Ureter (tissue), 1 donor: ENCODE measurements around the gene PRKCA. TPM values are rescaled to one million over a fixed set of nuclear protein-coding genes. Genes with fewer than 3 reads are reported as not detected.
A peak's percentile ranks its signal among the peaks of the same experiment; 100 is the strongest.
"Not testable (repeated sequence)": the region's sequence is repeated elsewhere in the genome, so short reads cannot be mapped to it uniquely, and the experiment has no call there.

ENCODE experiments used
- DNase-seq: peaks from one replicate; pipeline ENCODE4 v3.0.0-alpha.2; 2020; ENCODE audit warnings: low spot score
- total RNA-seq: library from RNA; stranded (reverse); gene quantifications from one replicate; pipeline ENCODE4 v1.2.4, GENCODE V29; 2023
- donor health status: DM: yes; HTN: yes; CAD: no.

PRKCA gene
- total RNA-seq, 1 donor from 2014 or later = 58.1 TPM

DNA sequence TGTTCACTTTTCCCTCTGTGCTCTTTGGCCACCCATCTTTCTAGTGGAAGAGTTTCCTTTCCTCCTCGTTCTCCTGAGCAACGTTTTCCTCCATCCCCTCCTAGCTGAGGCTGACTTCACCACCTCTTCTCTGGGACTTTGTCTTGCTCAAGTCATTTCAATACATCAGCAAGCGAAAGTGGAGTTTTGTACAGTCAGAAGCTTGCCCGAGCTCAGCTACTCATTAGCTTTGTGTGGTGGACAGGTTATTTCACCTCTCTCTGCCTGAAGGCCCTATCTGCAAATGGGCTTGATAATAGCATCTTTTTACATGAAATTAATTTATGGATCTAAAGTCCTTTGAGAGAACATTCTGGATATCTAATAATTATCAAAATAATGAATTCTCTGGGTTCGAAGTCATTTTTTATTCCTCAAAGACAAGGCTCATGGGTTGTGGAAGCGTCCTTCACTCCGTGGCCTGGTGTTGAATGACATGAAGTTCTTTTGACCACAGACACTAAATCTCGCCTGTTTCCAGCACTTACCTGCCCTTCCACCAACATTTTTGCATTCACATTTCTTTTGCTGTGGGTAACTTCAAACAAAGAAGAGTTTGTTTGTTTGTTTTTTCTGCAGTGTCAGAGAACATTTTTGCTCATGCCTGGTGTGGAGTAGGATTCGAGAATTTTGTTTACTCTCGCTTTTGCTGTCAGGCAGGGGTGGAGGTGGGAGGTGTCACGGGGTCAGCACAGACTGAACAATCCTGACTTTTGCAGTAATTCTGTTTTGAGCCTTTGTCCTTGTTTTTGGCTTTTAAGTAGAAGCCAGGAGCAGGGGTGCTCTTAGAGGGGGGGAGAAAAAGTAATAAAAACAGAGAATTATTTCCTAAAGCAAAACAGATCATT lies 377.5 kb downstream of the PRKCA start:
- no peak for DNase-seq

DNA sequence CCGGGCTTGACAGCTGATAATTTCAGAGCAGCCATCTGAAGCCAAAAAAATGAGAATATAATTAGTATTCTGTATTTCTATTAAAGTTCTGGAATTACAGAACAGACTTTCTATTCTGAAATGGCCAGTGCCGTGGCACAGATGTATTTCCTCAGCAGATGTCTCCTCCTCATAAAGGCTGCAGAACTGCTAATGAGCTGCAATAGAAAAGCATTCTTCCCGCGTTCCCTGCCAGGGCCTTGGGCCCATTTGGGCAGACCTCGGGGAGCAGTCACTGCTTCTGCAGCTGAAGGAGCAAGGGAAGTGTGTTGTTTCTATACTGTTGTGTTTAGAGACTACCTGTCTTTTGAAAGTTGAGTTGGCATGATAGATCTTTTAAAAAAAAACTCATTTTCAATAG lies 379.9 kb downstream of the PRKCA start:
- no peak for DNase-seq

DNA sequence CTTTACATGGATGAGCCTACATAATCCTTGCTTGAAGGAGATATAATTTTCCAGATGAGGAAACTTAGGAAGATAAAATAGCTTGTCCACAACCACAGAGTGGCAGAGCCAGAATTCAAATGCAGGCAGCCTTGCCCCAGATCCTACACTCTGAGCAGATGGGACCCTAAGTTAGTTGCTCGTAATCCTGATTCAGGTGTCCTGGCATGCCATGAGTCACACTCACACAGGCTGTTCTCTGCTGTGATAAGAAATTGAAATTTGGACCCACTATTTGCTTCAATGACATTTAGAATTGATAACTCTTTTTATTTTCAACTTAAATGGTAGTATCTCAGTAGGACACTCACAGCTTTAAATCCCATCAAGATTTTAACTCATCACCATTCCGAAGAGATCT lies 381.8 kb downstream of the PRKCA start:
- no peak for DNase-seq

DNA sequence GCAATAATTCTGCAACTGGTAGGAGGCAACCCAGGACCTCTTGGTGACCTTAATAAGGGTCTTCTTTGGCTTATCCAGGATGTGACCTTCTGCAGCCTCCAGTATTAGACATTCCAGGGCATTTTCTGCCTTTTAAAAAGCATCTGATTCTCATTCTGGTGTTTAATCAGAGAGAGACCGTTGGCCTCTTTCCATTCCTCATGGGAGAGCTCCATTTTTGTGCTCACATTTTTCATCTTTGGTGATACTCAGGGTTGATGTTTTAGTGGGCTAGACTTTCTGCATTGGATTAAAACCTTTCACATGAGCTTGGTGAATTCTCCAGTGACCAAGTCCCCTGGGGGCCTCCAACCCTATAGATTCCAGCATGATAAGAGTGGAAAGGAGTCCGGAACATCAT lies 382.3 kb downstream of the PRKCA start:
- DNase-seq = no peak

DNA sequence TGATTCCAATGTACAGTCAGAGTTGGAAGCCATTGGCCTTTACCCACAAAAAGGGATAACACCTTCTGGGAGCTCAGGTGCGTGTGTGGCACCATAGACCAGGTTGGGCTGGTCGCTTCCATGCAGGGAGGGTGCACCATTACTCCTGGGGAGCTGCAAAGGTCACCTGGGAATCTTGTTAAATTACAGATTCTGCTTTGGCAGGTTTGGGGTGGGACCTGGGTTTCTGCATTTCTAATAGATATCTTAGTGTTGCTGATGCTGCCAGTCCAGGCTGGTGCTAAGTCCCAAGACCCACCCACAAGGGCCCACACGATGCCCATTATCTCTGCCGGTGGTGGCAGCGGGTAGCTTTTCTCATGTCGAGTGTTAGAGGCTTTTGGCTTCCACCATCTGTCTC lies 384.2 kb downstream of the PRKCA start:
- no peak for DNase-seq

DNA sequence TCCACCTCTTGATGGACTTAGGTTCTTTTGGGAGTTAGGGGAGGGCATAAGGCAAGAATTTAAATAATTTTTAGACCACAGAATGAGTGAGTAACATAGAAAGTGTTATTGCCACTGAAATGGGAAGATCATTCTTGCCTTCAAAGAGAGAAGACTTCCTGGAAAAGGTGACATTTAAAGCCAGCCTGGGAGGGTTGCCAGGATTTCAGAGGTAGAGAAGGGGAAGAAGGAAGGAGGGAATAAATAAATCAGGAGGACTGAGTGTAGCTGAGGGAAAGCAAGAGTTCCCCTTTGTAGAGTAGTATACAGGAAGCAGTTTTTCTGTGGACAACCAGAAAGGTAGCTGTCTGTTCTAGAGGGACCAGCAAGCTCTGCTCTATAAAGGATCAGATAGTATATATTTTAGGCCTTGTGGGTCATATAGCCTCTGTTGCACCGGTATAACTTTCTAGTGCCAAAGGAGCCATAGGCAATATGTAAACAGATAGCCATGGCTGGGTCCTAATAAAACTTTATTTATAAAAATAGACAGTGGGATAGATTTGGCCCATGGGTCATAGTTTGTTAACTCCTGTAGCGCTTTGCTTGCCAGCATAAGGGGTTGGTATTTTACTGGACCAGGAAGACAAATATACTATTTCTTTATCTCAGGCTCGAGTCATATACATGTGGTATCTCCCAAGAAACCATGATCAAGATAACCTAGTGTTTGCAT lies 385.3 kb downstream of the PRKCA start:
- no peak for DNase-seq

DNA sequence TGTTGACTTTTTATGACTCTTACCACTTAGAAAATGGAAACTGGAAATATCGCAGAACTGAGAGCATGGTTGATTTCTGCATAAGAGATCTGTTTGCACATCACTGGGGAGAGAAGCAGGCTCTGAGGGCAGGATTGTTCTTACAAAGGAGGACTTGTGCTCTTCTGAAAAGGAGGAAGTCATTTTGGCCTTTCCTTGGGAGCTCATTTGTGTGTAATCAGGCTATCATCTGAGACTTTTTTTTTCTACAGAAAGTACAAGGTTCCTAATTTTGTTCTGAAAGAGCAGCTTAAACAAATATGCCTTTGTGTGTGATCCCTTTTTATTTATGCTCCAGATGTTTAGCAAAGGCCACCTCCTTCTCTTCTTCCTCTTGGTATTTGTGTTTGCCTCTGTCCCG lies 386.8 kb downstream of the PRKCA start:
- DNase-seq = no peak

DNA sequence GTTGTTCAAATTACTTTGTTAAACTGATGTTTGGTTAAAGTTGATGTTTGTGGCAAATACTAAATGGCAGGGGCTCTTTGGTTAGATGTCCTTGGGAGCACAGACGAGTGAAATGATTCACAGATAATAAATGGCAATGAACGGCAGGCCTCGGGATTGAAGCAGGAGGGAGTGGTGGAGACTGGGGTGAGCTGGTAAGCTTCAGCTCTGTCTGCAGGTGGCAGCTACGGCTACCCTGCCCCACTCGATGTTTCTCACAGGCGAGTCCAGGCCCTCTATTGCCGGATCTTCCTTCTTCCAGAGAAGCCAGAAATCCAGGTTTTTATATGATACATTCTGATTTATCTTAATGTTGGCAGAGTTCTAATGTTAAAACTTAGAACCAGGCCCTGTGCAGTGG lies 387.8 kb downstream of the PRKCA start:
- DNase-seq = no peak

DNA sequence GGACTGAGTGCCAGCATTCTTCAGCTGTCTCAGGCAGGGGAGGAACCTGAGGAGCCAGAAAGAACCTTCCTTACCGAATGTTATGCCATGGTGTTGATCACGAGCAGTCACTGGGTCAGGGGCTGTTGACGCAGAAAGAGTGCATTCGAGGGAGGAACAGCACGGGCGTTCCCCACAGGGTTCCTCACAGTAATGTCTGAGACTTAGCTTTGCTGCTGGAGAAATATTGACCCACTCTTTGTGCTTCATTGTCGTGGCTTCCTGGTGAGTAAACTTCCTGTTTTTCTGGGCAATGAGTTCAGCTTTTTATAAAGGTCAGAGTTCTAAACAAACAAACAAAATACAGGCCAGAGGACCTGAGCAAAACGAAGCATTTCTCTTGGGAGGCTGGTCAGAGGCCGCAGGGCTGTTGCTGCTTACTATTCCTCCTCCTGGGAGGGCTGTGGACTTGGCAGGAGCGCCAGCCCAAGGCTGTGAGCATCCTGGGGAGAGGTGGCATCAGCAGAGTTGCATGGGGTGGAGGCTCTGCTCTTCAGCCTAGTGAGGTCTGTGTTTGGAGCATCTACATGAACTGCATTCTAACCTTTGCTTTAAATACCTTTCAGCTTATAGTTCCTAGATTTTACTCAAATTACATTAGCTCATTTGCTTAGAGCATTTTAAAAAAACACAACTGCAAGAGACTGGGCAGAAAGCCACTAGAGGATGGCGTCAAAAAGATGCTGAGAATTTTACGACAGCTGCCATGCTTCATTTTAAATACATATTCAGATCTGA lies 389.4 kb downstream of the PRKCA start:
- no peak for DNase-seq

DNA sequence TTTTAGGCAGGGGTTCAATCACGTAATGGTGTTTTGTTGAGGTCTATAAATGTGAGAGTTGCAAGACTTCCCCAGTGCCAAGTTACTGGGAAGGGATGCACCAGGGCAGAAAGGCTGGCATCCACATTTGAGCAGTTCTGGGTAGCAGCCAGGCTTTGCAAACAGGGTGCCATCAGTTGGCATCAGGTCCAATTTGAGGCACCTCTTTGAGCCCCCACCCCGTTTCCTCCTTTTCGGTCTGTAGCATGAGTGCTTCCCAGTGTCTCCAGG lies 389.9 kb downstream of the PRKCA start:
- no peak for DNase-seq

DNA sequence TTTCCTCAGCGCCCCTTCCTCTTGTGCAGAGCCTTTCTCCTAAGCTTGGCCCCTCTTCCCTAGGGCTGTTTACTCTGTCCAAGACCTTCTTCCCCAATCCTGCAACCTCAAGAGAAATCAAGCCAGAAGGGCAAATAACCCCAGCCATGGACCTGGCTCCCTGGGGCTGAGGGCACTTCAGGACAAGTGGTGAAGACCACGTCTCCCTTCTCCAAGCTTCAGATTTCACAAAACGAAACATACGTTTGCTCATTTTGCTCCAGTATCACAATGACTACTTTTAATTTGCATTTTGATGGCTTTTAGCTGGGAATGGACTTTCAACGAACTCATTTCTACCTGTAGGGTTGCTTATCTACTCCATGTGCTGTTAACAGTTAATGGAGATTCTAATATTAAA lies 392.7 kb downstream of the PRKCA start:
- no peak for DNase-seq

DNA sequence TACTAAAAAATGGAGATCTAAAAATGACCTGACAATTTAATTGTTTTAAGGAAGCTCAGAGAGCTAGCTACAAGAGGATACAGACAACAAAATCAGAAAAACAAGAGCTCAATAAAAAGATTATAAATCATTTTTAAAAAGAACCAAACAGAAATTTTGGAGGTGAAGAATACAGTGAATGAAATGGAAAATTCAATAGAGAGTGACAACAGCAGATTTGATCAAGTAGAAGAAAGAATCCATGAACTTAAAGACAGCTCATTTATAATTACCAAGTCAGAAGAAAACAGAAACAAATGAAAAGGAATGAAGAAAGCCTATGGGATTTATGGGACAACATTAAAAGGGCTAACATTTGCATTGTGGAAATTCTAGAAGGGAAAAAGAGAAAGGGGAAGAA lies 395.9 kb downstream of the PRKCA start:
- DNase-seq = no peak

DNA sequence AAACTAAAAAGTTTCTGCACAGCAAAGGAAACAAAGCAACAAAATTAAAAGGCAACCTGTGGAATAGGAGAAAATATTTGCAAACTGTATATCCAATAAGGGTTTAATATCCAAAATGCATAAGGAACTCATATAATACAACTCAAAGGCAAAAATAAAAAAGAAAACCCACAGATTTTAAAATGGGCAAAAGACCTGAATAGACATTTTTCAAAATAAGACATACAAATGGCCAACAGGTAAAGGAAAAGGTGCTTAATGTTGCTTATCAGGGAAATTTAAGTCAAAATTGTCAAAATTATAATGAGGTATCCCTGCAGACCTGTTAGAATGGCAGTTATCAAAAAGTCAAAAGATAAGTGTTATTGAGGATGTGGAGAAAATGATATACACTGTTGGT lies 399.0 kb downstream of the PRKCA start:
- no peak for DNase-seq

DNA sequence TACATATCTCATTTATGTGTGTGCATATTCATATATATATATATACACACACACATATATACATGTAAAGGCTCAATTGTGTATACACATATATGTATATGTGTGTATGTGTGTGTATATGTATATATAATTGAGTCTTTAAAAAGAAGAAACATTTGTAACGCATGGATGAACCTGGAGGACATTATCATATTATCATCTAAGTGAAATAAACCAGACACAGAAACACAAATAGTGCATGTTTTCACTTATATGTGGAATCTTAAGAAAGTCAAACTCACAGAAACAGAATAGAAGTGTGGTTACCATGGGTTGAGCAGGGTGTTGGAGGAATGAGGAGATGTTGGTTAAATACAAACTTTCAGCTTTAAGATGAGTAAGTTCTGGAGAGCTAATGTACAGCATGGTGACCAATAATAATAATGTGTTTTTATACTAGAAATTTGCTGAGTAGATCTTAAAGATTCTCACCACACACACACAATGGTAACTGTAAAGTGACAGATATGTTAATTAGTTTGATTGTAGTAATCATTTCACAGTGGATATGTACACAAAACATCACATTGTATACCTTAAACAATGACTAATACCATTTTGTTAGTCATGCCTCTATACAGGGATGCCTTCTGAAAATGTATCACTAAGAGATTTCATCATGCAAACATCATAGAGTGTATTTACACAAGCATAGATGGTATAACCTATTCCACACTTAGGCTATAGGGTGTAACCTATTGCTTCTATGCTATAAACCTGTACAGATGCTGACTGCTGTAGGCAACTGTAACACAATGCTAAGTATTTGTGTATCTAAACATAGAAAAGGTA lies 399.9 kb downstream of the PRKCA start:
- no peak for DNase-seq

DNA sequence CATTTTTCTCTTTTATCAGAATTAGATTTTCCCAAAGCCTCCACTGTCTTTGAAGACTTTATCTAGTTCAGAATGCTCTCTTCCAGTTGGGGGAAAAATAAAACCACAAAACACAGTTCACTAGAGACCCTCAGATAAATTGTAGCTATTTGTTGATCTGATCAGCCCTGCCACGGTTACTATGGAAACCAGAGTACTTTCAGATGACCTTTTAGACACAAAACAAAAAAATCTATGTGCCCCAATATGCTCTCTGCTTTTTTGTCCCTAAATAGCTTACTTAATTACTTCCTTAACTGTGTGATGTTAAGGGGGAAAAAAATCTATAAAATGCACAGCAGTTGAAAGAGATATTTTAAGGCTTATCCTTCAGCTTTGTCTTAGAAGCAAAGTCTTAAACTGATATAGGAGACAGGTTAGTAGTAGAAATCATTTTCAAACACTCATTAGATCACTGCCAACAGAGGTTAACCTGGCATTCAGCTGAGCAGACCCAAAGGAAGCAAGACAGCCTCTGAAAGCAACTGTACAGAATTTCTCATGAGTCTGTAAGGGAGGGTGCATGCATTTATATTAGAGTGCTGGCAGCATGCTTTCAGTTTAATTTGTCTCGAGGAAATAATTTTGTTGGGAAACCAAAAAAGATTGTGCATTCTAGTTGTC lies 402.6 kb downstream of the PRKCA start:
- no peak for DNase-seq

DNA sequence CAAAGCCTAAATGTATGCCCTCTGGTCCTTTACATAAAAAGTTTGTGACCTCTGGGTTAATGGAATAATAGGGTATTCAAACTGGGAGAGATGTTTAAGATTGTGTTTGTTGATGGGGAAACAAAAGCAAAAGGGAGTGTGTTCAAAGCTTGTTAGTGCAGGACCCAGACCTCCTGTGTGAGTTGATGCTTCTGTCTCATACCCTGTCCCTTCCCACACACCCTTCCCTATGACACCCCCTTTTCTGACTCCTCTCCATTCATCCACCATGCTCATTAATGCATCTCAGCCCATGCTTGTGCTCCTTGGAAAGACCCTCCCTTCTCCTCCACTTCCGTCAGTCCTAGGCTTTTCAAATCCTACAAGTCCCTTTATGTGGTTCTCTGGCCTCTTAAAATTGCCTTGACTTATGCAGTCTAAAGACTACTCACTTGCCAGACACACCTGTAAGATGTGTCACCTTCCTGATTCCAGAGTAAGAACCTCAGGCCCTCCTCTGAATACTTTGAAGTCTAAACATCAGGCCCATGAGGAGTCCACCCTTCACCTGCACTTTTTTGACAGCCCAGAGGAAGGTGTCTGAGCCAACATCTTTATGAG lies 404.5 kb downstream of the PRKCA start:
- no peak for DNase-seq

DNA sequence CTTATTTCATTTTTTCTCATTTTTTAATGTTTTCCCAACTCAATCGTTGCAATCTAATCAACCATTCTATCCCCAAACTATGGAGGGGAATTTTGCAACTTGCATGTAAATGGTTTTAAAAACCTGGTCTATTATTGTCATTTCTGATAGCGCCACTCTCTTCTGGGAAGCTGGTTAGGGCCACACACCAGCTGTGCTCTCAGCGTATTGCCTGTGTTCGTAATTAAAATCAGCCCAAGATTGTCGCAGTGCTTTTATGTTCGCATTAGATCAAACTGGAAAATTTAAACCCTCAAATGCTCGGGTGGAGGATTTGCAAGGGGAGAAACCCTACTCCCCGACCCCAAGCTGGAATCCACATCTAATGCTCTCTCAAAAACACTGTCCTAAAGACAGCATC lies 409.0 kb downstream of the PRKCA start:
- no peak for DNase-seq

DNA sequence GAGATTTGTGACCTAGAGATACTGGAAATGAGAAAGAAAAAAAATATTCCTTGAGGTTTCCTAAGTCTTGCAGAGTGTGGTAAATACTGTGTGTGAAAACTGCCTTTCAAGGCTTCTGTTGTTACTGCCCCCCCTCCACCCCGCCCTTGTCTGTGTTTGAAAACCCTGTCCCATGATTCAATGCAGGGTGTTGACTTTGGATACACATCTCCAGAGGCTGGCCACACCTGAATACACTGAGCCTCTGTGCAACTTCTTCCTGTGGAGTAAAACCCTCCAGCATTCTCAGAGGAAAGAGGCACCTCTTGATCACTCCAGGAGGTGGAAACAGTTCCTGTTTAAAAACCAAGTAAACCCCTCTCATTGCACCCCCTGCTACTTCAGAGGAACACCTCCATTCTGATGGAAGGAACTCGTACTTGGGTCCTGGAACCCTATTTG lies 409.5 kb downstream of the PRKCA start:
- peak; percentile 59 for DNase-seq

DNA sequence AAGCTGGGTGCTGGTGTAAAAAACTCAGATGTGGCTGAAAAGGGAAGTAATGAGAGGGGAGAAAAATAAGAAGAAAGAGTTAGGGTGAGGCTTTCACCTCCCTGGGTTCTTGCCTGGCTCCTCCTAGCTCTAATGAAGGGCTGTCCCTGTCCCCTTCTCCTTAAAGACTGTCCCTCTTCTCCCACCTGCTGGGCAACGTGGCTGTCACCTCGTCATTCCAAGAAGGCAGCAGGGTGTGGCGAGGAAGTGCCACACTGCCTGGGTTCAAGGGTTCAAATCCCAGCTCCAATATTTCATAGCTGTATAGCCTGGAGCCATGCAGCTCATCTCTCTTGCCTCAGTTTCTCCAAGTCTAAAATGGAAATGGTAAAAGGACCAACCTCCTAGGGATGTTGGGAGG lies 410.0 kb downstream of the PRKCA start:
- DNase-seq = no peak

DNA sequence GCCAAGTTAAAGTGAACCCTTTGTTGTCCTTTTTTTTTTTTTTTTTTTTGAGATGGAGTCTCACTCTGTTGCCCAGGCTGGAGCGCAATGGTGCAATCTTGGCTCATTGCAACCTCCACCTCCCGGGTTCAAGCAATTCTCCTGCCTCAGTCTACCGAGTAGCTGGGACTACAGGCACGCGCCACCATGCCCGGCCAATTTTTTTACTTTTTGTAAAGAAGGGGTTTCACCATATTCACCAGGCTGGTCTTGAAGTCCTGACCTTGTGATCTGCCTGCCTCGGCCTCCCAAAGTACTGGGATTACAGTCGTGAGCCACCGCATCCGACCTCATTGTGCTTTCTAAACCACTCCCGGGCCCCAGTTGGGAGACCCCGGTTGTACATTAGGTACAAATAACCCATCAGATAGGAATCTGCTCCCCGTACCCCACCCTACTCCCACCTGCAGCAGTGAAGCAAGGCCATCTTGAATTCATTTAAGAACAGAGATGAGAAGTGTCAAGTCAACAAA lies 410.7 kb downstream of the PRKCA start:
- DNase-seq = not testable (repeated sequence)
